Prostate gland (tissue), 2 donors: ENCODE measurements around the gene RBM22.

Source experiments
- CTCF ChIP-seq, 4 experiments: fragments of 200-600 bp in 2 of 4; fragments of 450-650 bp in 2 of 4; sonication (generic) in 2 of 4; IDR thresholded peaks; 1 replicate in 3 of 4; 2 replicates in 1 of 4; pipeline ENCODE4 v1.5.1; 2016 to 2019; ENCODE audit warnings: antibody characterized with exemption in 4 of 4, mild to moderate bottlenecking in 2 of 4, moderate library complexity in 2 of 4
- POLR2A ChIP-seq: fragments of 450-650 bp; IDR thresholded peaks from one replicate; pipeline ENCODE4 v1.6.1; 2016; ENCODE audit warnings: antibody characterized with exemption, mild to moderate bottlenecking
- POLR2AphosphoS5 ChIP-seq: sonication (generic); formaldehyde crosslinking; IDR thresholded peaks from one replicate; pipeline ENCODE4 v1.6.1; 2017; ENCODE audit warnings: antibody characterized with exemption

- TF ChIP-seq CTCF (IDR thresholded peaks at IDR 0.05) (no peak), POLR2AphosphoS5 (no peak), POLR2A (no peak)
Observed at GRCh38 chr5:150740992-150741391, 40.1 kb upstream of the RBM22 start.
